Esophagus squamous epithelium (tissue), 4 donors: ENCODE measurements around the gene TFAP2E.

Experiments
- CTCF ChIP-seq, 6 experiments: fragments of 450-650 bp in 4 of 6; fragments of 200-600 bp in 2 of 6; sonication (generic) in 2 of 6; IDR thresholded peaks; one replicate each; pipeline ENCODE4 v1.5.1; 2016 to 2019; ENCODE audit warnings: antibody characterized with exemption in 6 of 6, mild to moderate bottlenecking in 4 of 6, moderate library complexity in 4 of 6
- POLR2A ChIP-seq, 4 donors: fragments of 450-650 bp; IDR thresholded peaks; one replicate each; pipeline ENCODE4 v1.6.1; 2017; ENCODE audit warnings: antibody characterized with exemption in 4 of 4, mild to moderate bottlenecking in 4 of 4, moderate library complexity in 3 of 4

GRCh38 chr1:35563166-35563565 is 9.9 kb upstream of the TFAP2E start:
- TF ChIP-seq CTCF (IDR thresholded peaks at IDR 0.05) (no peak), POLR2A (IDR thresholded peaks at IDR 0.05) (no peak)
